DMS153 treated with DMSO at 0.1 percent for 48 hours (cell line): Measurements from ENCODE around the gene FBXO45.
"Not testable (repeated sequence)": the region's sequence is repeated elsewhere in the genome, so short reads cannot be mapped to it uniquely, and the experiment has no call there.

ENCODE experiments used
- DNase-seq: peaks from one replicate; lab custom pipeline; 2025; ENCODE audit not compliant: unreplicated experiment; lab: John Stamatoyannopoulos, UW

Gene FBXO45

DNA sequence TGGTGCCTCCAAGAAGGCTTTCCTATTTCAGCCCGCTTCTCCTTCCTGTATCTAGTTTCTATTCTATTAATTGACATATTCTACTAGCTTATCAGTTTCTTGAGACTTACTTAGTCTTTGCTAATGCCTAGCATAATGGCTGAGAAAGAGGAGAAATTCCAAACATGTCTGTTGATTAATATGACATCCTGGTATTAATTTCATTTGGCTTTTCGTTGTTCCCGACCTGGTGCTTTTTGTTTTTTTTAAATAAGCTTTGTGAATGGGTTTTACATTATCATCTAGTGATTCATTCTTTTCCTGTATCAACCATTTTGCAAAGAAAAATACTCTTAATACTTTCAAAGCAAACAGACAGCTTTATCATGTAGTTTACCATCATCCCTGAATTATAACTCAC, 13.2 kb upstream of the FBXO45 start:
- no peak for DNase-seq

DNA sequence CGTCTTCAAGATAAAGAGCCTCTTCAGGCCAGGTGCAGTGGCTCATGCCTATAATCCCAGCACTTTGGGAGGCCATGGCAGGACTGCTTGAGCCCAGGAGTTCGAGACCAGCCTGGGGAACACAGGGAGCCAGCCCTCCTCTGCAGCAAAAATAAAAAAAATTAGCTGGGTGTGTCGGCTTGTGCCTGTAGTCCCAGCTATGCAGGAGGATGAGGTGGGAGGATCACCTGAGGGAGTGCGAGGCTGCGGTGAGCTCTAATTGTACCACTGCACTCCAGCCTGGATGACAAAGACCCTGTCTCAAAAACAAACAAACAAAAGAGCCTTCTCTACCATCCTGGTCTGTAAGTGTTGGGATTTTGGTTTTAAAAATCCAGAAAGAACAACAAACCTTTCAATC, 11.2 kb upstream of the FBXO45 start:
- DNase-seq = no peak

DNA sequence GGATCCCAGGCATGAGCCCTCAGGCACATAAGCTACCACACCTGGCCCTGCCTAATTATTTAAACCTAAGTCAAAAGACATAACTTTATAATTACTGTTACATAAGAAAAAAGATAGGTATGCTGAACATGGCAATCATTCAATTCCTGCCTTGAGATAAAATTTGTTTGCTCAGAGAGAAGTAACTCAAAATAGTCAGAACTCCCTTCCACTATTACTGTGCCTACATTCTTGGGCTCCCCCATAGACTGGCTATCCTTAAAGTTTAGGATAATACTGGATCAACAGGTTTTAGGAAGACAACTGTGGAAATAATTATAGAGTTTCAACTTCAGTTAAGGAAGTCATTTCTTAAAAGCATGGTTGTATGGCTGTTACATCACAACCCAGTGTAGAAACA, 10.0 kb upstream of the FBXO45 start:
- no peak for DNase-seq

DNA sequence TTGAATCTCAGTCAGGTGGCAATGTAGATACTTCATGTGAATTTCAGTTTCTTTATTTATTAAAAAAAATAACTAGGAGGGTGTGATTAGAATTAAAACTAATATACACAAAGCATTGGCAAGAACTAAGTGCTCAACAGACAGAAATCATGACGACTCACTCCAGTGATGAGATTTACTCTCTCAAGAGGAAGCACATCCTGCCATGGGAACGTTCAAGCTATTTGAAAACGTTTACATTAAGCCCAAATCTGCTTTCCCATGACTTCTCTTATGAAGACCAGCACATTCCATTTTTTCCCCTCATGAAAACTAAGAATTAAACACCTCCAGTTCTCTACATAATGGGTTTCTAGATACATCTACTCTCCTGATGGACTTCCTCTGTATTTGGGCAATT, 8.6 kb upstream of the FBXO45 start:
- DNase-seq = no peak

GRCh38 chr3:196563721-196564225, 4.7 kb upstream of the FBXO45 start:
- DNase-seq = no peak

DNA sequence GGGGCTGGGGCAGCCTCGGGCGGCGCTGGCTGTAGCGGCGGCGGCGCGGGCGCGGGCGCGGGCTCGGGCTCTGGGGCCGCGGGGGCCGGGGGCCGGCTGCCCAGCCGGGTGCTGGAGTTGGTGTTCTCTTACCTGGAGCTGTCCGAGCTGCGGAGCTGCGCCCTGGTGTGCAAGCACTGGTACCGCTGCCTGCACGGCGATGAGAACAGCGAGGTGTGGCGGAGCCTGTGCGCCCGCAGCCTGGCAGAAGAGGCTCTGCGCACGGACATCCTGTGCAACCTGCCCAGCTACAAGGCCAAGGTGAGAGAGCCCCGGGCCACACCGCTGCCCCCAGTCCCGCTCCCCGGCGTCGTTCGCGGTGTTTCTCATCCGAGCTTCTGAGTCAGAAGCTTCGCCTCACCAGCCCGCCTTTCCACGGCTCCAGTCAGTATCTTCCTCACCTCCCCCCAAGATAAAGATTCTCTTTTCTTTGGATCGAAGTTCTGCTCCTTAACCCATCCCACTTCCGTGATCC, 600 bp downstream of the FBXO45 start:
- DNase-seq = no peak

DNA sequence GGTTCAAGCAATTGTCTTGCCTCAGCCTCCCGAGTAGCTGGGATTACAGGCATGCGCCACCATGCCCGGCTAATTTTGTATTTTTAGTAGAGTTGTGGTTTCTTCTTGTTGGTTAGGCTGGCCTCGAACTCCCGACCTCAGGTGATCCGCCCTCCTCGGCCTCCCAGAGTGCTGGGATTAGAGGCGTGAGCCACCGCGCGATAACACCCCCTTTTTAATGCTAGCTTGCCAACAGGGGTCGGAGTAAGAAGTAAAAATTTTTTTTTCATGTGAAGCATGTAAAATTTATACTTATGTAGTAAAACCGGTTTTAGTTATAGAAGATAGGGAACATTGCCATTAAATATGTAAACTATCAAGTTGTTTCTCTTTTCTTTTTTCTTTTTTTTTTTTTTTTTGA, 1.9 kb downstream of the FBXO45 start:
- not testable (repeated sequence) for DNase-seq

DNA sequence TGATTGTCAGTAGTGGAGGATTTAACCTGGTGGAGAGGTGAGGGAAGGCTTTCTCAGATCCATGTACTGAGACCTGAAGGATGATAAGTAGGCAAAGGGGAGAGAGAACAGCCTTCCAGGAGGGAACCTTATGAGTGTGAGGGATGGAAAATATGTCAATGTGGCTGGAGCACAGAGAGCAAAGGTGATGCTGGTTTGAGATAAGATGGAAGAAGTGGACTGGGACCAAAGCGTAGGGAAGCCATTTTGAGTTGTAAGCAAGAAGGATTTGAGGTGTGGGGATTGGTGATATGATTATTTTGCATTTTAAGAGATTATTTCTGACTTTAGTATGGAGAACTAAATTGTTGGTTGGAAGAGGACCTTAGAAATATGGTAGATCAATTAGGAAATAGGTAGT, 3.9 kb downstream of the FBXO45 start:
- no peak for DNase-seq

GRCh38 chr3:196585044-196585757, 16.7 kb downstream of the FBXO45 start:
- DNase-seq = no peak

- no peak for DNase-seq
These were observed 21.8 kb downstream of the FBXO45 start for GRCh38 chr3:196590279-196590678.

DNA sequence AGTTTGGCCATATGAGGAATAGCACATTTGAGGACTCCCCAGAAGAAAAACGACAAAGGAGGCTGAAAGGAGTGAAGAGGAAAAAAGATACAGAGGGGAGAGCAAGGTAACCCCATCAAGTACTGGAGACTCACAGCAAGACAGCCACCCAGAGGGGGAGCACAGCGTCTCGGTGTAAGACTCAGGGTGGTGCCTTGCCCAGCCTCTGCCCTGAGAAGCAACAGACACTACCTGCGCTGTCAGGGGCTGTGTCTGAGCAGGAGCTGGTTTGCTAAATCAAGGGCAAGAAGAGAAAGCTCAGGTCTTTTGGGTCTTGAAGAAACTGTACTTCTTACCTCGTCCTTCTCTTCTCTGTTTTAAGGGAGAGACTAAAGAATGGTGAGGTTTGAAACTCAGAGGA, 27.9 kb downstream of the FBXO45 start:
- DNase-seq = no peak

DNA sequence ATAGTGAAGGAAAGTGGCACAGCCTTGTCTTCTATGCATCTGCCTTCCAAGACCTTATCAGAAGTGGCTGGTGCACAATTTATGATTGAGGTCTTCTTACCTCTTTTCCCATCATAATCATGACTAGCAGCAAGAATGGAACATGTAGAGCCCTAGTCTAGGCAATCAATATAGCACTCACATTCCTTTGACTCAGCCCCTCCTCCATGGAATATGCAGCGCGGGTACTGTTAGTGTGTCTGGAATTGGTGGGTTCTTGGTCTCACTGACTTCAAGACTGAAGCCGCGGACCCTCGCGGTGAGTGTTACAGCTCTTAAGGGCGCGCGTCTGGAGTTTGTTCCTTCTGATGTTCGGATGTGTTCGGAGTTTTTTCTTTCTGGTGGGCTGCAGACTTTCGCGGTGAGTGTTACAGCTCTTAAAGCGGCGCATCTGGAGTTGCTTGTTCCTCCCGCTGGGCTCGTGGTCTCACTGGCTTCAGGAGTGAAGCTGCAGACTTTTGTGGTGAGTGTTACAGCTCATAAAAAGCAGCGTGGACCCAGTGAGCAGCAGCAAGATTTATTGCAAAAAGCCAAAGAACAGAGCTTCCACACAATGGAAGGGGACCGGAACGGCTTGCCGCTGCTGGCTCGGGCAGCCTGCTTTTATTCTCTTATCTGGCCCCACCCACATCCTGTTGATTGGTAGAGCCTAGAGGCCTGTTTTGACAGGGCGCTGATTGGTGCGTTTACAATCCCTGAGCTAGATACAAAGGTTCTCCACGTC, 29.7 kb downstream of the FBXO45 start:
- DNase-seq = not testable (repeated sequence)

- no peak for DNase-seq
These were observed 31.3 kb downstream of the FBXO45 start for GRCh38 chr3:196599734-196600128.

DNA sequence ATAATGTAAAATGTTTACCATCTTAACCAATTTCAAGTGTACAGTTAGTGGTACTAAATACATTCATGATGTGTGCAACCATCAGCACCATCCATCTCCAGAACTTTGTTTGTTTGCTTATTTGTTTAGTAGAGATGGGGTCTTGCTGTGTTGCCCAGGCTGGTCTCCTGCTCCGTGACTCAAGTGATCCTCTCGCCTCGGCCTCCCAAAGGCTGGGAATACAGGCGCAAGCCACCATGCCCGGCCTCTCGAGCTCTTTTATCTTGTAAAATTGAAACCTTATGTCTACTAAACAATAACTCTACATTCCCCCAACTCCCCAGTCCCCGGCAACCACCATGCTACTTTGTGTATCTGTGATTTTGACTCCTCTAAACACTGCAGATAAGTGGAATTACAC, 31.9 kb downstream of the FBXO45 start:
- no peak for DNase-seq

- DNase-seq = no peak
These were observed 34.2 kb downstream of the FBXO45 start for GRCh38 chr3:196602673-196603072.

DNA sequence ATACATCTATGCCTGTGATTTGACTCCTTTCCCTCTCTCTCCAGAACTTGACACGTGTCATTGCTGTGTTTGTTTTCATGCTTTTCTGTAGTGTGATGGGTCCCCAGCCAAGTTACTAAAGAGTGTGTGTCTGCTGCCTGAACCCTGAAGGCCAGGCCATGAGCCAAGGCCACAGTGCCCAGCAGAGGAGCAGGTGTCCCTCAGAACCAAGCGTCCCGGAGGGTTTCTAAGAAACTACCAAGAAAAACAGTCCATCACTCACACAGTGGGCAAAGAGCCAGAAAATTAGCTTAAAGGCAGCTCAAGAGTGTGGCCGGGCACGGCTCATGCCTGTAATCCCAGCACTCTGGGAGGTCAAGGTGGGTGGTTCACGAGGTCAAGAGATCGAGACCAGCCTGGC, 35.2 kb downstream of the FBXO45 start:
- DNase-seq = no peak

DNA sequence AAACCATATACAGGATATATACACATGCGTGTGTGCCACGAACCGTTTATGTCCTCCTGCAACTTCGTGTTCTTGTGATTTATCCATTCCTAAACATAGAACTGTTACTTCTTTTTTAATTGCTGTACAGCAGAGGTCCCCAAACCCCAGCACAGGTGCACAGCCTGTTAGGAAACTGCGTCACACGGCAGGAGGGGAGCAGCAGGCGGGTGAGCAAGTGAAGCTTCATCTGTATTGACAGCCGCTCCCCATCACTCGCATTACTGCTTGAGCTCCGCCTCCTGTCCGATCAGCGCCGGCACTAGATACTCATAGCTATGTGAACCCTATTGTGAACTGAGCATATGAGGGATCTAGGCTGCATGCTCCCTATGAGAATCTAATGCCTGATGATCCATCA, 36.1 kb downstream of the FBXO45 start:
- DNase-seq = no peak

GRCh38 chr3:196608693-196609092, 40.2 kb downstream of the FBXO45 start:
- no peak for DNase-seq

DNA sequence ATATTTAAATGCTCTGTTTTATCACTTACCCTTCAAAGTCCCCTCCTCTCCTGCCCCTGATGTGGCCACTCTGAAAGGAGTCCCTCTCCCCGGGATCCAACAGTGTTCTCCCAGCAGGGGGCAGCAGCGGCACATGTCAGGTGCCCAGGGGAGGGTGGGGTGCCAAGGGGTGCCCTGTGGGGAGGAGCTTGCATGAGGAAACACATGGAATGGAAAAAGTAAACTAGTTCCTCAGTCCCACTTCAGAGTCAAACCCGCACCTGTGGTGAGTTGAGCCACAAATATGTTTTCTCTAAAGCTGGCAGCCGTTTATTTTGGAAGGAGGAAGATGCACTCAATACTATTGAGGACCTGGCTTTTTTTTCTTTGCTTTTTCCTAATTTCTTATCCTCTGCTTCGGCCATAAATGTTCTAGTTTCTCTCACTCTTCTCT, 40.9 kb downstream of the FBXO45 start:
- DNase-seq = peak; percentile 79

- DNase-seq = no peak
These were observed 41.5 kb downstream of the FBXO45 start for GRCh38 chr3:196609805-196610515.

GRCh38 chr3:196611761-196612483, 43.5 kb downstream of the FBXO45 start:
- DNase-seq = no peak
